HG02642 (cell line): Measurements from ENCODE around the gene PAM16.
"Not testable (repeated sequence)": the region's sequence is repeated elsewhere in the genome, so short reads cannot be mapped to it uniquely, and the experiment has no call there.

ENCODE experiments used
- ATAC-seq: cut with Tn5 transposase; IDR thresholded peaks from one replicate; pipeline ENCODE4 v1.9.1; 2021; ENCODE audit warnings: mild to moderate bottlenecking; ENCODE audit not compliant: unreplicated experiment, poor library complexity

Gene PAM16

DNA sequence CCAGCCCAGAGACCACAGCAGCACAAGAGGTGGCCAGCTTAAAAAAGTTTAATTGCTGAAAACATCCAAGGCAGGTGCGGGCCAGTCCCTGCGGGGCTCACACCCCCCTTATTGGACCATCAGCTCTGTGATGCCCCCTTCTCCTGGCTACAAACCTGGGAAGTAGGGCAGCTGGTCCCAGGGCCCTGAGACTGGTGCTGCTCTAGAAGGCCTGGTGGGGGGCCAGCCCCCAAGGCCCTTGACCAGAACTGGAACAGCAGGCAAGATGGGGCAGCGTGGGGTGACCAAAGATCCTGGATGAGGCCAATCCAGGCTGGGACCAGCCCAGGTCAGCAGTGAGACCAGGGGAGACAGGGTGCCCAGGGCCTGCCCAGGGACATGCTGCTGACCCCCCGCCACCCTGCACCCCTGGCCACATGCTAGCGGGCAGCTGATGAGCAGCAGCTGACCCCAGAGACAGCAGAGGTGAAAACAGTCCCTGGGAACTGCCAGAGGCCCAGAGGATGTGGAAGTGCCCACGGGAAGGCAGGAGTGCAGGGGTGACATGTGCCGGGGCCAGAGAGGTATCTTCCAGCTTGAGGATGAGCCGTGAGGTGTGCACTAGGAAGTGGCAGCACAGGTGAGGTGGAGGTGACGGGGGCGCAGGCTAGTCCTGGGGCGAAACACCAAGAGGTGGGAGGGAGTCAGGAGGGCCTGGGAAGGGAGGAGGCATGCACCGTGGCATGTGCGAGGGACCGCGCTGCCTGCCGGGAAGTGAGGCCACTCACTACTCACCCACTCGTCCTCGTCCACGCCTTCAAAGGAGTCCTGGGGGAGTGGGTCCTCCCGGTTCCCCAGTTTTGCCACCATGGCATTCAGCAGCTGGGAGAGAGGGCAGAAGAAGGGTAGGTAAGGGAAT is 3.6 kb upstream of the PAM16 start:
- no peak for ATAC-seq

DNA sequence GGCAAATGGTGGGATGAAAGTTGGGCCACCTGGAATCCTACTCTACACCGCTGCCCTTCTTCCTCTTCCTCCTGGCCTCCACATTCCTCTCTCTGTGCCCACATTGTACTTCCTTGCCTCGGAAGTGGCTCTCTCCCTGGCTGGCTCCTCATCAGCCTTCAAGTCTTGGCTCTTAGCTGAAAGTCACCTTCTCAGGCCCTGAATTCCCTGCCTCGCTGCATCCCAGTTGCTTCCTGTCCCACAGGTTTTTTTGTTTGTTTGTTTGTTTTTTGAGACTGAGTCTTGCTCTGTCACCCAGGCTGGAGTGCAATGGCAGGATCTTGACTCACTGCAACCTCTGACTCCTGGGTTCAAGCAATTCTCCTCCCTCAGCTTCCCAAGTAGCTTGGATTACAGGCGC is 2.6 kb upstream of the PAM16 start:
- no peak for ATAC-seq

- no peak for ATAC-seq
These were observed 1.7 kb upstream of the PAM16 start for GRCh38 chr16:4352843-4353242.

DNA sequence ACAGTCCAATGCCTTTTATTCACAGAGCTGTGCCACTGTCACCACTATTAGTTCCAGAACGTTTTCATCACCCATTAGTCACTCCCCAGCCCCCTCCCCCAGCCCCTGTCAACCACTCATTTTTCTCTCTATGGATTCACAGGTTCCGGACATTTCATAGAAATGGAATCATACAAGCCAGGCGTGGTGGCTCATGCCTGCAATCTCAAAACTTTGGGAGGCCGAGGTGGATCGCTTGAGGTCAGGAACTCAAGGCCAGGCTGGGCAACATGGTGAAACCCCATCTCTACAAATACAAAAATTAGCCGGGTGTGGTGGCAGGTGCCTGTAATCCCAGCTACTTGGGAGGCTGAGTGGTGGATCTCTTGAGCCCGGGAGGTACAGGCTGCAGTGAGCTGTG is 759 bp upstream of the PAM16 start:
- no peak for ATAC-seq

- no peak for ATAC-seq
These were observed 745 bp downstream of the PAM16 start for GRCh38 chr16:4350365-4350786.

GRCh38 chr16:4349332-4349731 is 1.8 kb downstream of the PAM16 start:
- no peak for ATAC-seq

GRCh38 chr16:4347765-4348509 is 3.2 kb downstream of the PAM16 start:
- no peak for ATAC-seq

DNA sequence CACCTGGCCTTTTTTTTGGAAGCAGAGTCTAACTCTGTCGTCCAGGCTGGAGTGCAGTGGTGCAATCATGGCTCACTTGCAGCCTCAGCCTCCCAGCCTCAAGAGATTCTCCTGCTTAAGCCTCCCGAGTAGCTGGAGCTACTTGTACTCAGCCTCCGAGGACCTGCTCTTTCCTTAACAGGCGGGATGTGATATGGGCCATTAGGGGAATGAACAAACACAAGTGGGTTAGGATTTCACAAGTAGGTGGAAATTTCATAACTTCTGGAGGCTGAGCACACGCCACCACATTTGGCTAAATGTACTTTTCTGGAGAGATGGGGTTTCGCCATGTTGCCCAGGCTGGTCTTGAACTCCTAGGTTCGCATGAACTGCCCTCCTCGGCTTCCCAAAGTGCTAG is 4.1 kb downstream of the PAM16 start:
- no peak for ATAC-seq

DNA sequence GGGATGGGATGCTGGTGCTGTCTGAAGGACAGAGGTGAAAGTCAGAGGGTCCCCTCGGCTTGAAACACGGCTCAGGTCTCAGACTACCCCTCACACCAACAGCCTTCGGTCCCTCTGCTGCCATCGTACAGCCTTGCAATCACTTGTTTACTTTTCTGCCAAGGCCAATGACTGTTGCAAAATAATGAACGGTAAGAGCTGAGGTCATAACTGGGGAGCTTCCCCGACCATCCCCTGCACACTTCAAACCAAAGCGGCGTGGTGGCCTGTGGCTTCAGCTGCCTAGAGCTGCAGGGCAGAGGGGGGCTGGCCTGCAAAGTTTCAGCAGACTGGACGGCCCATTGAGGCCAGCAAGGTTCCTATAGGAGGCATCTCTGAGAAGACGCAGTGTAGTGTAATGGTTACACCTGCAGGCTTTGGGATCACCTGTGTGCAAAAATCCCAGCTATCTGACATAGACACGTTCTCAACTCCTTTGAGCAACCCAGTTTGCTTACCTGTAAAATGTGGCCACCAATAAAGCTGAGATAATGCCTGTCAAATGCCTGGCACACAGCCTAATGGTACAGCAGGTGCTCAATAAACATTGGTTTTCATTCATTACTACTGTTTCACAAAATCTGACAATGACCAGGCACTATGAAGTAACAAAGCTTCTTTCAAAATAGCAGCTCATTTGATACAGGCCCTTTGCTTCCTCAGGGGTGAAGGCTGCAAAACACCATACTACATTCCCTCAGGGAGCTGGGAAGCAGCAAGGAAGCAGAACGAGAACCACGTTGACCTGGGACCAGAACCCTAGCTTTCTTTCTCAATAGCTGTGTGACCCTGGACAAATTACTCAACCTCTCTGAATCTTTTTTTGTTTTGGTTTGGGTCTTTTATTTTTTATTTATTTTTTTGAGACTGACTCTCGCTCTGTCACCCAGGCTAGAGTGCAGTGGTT is 5.0 kb downstream of the PAM16 start:
- no peak for ATAC-seq

DNA sequence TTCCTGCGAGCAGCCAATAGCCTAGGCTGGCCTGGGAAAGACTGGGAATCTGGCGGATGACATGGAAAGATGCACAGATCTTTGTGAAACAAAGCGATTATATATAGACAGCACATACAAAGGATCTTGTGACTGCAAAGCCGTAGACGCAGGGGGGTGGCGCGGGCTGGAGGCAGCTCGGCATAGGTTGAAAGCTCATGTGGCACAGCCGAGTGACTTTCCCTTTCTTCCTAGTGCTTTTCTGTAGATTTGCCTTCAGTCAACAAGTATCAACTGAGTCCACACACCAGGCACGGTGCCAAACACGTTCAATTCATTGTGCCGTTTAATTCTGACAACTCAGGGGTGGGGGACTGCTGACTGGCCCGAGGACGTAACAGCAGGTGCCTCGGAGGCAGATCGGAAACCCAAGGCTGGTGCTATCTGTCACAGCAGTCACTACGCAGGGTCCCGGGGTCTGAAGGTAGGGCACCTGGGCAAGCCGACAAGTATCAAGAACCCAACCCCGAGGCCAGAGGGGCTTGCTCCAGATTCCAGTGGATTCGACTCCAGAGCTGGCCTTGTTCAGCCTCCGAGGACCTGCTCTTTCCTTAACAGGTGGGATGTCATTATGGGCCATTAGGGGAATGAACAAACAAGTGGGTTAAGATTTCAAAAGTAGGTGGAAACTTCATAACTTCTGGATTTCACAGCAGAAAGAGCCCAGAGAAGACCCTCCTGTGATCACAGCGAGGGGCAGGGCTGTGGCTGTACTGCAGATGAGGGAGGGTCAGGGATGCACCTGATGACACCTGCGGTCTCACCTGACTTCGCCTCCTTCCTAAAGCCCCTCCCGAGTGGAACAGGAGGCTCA is 5.9 kb downstream of the PAM16 start:
- ATAC-seq, result no peak

- not testable (repeated sequence) for ATAC-seq
These were observed 6.7 kb downstream of the PAM16 start for GRCh38 chr16:4344300-4344982.

DNA sequence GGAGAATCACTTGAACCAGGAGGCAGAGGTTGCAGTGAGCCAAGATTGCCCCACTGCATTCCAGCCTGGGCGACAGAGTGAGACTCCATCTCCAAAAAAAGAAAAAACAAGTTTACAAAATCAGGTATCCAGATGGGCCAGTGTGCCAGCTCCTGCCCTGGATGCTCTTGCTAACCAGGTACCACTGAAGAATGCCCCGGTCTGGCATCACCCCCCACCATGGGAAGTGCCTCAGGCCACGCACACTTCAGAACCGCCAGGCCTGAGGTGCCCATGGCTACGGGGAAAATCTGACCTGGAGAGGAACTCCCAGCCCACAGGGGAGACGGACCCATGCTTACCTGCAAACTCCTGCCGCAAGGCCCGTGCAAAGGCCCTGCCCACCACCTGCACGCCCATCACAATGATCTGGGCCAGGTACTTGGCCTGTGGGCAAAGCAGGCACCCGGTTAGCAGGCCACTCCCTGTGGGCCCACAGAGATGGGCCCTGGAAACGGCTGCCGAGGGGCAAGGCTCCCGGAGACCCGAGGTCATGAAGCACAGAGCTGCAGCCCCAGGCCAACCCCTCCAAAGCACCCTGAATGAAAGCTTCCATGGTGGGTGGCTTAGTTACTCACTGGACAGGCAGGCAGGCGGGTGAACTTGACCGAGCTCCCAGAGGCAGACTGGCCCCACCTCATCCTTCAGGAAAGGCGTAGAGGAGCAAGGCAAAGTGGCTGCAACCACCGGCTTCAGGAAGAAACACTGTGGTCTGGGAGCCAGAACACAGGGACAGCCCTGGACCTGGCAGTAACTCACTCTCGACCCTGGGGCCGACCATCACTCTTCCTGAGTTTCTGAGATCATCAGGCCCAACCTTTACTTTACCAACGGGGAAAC is 8.0 kb downstream of the PAM16 start:
- no peak for ATAC-seq

- ATAC-seq, result no peak
These were observed 9.9 kb downstream of the PAM16 start for GRCh38 chr16:4341250-4341649.

GRCh38 chr16:4340443-4340842 is 10.7 kb downstream of the PAM16 start:
- no peak for ATAC-seq

DNA sequence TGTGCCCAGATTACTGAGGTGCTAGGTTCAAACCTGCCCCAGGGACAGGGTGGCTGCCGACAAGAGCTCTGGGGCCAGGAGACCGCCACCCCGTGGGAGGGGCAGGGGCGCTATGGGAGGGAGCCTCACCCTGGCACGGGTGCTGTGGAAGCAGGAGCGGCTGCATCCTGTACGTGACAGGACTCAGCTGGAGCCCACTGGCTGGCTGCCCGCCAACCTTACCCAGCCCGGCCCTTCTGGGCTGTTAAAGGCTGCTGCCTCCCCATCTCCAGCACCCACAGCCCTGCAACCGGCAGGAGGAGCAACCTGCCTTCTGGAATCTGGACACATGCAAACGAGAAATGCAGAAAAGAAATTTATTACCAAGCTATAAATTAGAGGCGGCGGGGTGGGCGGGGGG is 11.2 kb downstream of the PAM16 start:
- no peak for ATAC-seq

DNA sequence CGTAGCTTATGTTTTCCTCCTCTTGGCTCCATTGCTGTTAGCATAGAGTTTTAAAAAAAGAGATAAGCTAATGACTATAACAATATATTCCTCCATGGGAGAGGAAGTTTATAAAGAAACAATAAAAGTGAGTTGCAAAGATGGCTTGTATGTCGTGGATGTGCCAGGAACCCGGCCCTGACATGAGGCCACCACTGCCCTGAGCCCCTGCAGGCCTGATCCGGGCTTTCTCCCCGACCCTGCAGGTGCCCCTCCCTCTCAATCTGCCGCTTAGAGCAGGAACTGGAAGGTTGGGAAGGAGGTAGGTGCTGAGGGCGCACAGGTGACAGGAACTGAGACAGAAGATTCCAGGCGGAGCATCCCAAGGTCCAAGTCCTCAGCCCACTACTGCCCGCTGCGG is 11.7 kb downstream of the PAM16 start:
- ATAC-seq, result no peak

DNA sequence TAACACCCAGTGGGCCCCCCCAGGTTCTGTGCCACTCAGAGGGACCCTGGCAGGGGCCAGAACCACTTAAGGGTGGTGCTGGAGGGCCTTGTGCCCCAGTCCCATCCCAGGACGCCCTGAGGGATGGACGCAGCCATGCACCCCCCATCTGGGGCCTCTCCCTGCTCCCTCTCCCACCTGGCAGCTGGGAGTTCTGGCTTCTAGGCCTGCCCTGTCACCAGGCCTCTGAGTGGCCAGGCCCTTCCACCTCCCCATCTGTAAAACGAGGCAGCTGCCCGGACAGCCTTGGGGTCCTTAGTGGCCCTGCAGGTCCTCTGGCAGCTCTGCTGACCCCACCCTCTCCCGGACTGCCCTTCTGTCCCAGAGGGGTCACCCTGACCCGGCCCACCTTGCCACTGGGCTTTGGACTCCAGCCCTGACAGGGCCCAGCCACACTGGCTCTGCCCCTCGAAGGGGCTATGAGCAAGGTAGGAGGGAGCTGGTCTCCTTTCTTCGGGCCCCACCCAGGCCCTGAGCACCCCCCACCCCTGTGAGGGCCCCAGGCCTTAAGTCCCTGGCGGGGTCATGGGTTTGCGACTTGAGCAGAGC is 12.3 kb downstream of the PAM16 start:
- no peak for ATAC-seq

GRCh38 chr16:4338125-4338582 is 13.0 kb downstream of the PAM16 start:
- ATAC-seq, result no peak
